Tongue (tissue), 2 donors: ENCODE measurements around the gene ZFYVE28. TPM values are rescaled to one million over a fixed set of nuclear protein-coding genes. Genes with fewer than 3 reads are reported as not detected.
A peak's percentile ranks its signal among the peaks of the same experiment; 100 is the strongest.
"Not testable (repeated sequence)": the region's sequence is repeated elsewhere in the genome, so short reads cannot be mapped to it uniquely, and the experiment has no call there.

ENCODE experiments used
- DNase-seq: peaks from one replicate; pipeline ENCODE4 v3.0.0-alpha.2; 2015
- total RNA-seq: library from RNA; depleted of rRNA; stranded (reverse); fragments of >200 nt; gene quantifications from one replicate; pipeline ENCODE4 v1.2.3, GENCODE V29; 2014

The ZFYVE28 gene
- 10.1 TPM for total RNA-seq

GRCh38 chr4:2417765-2418649, at the start of gene ZFYVE28:
Gene ZFYVE28, minus strand, starts transcription at chr4:2418645. Its CDS starts 322 bp downstream, at chr4:2418323.
- no peak for DNase-seq

- DNase-seq: not testable (repeated sequence)
These were observed 47.1 kb upstream of the ZFYVE28 start for GRCh38 chr4:2465544-2465943.

- no peak for DNase-seq
These were observed 46.6 kb upstream of the ZFYVE28 start for GRCh38 chr4:2465032-2465431.

GRCh38 chr4:2462992-2463762, 44.7 kb upstream of the ZFYVE28 start:
- no peak for DNase-seq

- DNase-seq: peak; percentile 89
These were observed 44.0 kb upstream of the ZFYVE28 start for GRCh38 chr4:2462218-2462991.

- DNase-seq: no peak
These were observed 43.0 kb upstream of the ZFYVE28 start for GRCh38 chr4:2461246-2461960.

- DNase-seq: no peak
These were observed 41.3 kb upstream of the ZFYVE28 start for GRCh38 chr4:2459589-2460349.

- no peak for DNase-seq
These were observed 40.4 kb upstream of the ZFYVE28 start for GRCh38 chr4:2458546-2459491.

- no peak for DNase-seq
These were observed 39.2 kb upstream of the ZFYVE28 start for GRCh38 chr4:2457481-2458295.

- DNase-seq: no peak
These were observed 33.7 kb upstream of the ZFYVE28 start for GRCh38 chr4:2451821-2452785.

GRCh38 chr4:2451036-2451520, 32.6 kb upstream of the ZFYVE28 start:
- DNase-seq: no peak

- DNase-seq: no peak
These were observed 32.1 kb upstream of the ZFYVE28 start for GRCh38 chr4:2450394-2451035.

- DNase-seq: no peak
These were observed 31.3 kb upstream of the ZFYVE28 start for GRCh38 chr4:2449511-2450392.

GRCh38 chr4:2449051-2449450, 30.6 kb upstream of the ZFYVE28 start:
- DNase-seq: no peak

GRCh38 chr4:2448589-2448988, 30.1 kb upstream of the ZFYVE28 start:
- no peak for DNase-seq
